OCI-LY7 (cell line): Measurements from ENCODE around the gene BLOC1S2.
"Not testable (repeated sequence)": the region's sequence is repeated elsewhere in the genome, so short reads cannot be mapped to it uniquely, and the experiment has no call there.

ENCODE experiments used
- CTCF ChIP-seq: fragments of 200-600 bp; sonication (generic); conservative IDR thresholded peaks from 2 replicates; pipeline ENCODE4 v1.5.1; 2014; ENCODE audit warnings: mild to moderate bottlenecking, antibody characterized with exemption, low read length, moderate library complexity, mixed read lengths
- EZH2phosphoT487 ChIP-seq: fragments of 200-600 bp; sonication (generic); IDR thresholded peaks from 2 replicates; pipeline ENCODE4 v1.6.1; 2018; ENCODE audit warnings: low read depth, borderline replicate concordance, mild to moderate bottlenecking, mixed run types, antibody characterized with exemption, low read length, moderate library complexity, mixed read lengths

GRCh38 chr10:100276971-100277370 is 9.5 kb downstream of the BLOC1S2 start:
- not testable (repeated sequence) for TF ChIP-seq CTCF, EZH2phosphoT487
